C4-2B (cell line): Measurements from ENCODE around the gene THAP6.

ENCODE experiments used
- ZFX ChIP-seq: fragments of 450-650 bp; IDR thresholded peaks from 2 replicates; pipeline ENCODE4 v1.6.1; 2017
- TF ChIP-seq, protein P1 (sequence below): fragments of 450-650 bp; conservative IDR thresholded peaks from 2 replicates; pipeline ENCODE4 v1.5.1; 2017; ENCODE audit warnings: mild to moderate bottlenecking

- TF ChIP-seq, protein P1, sequence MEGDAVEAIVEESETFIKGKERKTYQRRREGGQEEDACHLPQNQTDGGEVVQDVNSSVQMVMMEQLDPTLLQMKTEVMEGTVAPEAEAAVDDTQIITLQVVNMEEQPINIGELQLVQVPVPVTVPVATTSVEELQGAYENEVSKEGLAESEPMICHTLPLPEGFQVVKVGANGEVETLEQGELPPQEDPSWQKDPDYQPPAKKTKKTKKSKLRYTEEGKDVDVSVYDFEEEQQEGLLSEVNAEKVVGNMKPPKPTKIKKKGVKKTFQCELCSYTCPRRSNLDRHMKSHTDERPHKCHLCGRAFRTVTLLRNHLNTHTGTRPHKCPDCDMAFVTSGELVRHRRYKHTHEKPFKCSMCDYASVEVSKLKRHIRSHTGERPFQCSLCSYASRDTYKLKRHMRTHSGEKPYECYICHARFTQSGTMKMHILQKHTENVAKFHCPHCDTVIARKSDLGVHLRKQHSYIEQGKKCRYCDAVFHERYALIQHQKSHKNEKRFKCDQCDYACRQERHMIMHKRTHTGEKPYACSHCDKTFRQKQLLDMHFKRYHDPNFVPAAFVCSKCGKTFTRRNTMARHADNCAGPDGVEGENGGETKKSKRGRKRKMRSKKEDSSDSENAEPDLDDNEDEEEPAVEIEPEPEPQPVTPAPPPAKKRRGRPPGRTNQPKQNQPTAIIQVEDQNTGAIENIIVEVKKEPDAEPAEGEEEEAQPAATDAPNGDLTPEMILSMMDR: no peak
- TF ChIP-seq ZFX: no peak
These were observed 1.7 kb upstream of the THAP6 start for GRCh38 chr4:75512386-75513211.
